Measurements from ENCODE around the gene MGAT4D.
"Not testable (repeated sequence)": the region's sequence is repeated elsewhere in the genome, so short reads cannot be mapped to it uniquely, and the experiment has no call there.

Gene MGAT4D

GRCh38 chr4:140497747-140498636 lies at the start of gene MGAT4D:
TSS of gene MGAT4D (minus strand) at chr4:140498293. CDS start at chr4:140498222, 71 bp downstream.
- no peak for DNase-seq

- no peak for DNase-seq
These were observed 35.9 kb upstream of the MGAT4D start for GRCh38 chr4:140533951-140534480.

GRCh38 chr4:140529434-140529833 lies 31.3 kb upstream of the MGAT4D start:
- no peak for DNase-seq

- DNase-seq: peak; percentile 95 to 96
These were observed 26.0 kb upstream of the MGAT4D start, which contains the start of gene ELMOD2 for GRCh38 chr4:140523857-140524742. TSS of gene ELMOD2 (plus strand) at chr4:140524168. CDS start at chr4:140525429, 1,261 bp downstream.

- no peak for DNase-seq
These were observed 25.3 kb upstream of the MGAT4D start for GRCh38 chr4:140523370-140523856.

GRCh38 chr4:140515423-140515822 lies 17.3 kb upstream of the MGAT4D start:
- no peak for DNase-seq

- DNase-seq: not testable (repeated sequence)
These were observed 15.7 kb upstream of the MGAT4D start for GRCh38 chr4:140513765-140514164.

- no peak for DNase-seq
These were observed 6.2 kb upstream of the MGAT4D start for GRCh38 chr4:140504261-140504660.

- DNase-seq: no peak
These were observed 1.3 kb upstream of the MGAT4D start for GRCh38 chr4:140499391-140499790.

GRCh38 chr4:140497405-140497746 lies 717 bp downstream of the MGAT4D start:
- DNase-seq: no peak

GRCh38 chr4:140485939-140486338 lies 12.2 kb downstream of the MGAT4D start:
- DNase-seq: no peak

GRCh38 chr4:140483445-140483844 lies 14.6 kb downstream of the MGAT4D start:
- no peak for DNase-seq

- no peak for DNase-seq
These were observed 25.9 kb downstream of the MGAT4D start for GRCh38 chr4:140472156-140472555.

- no peak for DNase-seq
These were observed 28.0 kb downstream of the MGAT4D start for GRCh38 chr4:140469791-140470733.

- peak; percentile 4 to 41 for DNase-seq
These were observed 31.9 kb downstream of the MGAT4D start for GRCh38 chr4:140466146-140466545.

- DNase-seq: no peak
These were observed 34.5 kb downstream of the MGAT4D start for GRCh38 chr4:140463614-140464013.

- no peak for DNase-seq
These were observed 34.9 kb downstream of the MGAT4D start for GRCh38 chr4:140463182-140463581.

- DNase-seq: no peak
These were observed 47.7 kb downstream of the MGAT4D start for GRCh38 chr4:140450352-140450751.

- no peak for DNase-seq
These were observed 49.3 kb downstream of the MGAT4D start for GRCh38 chr4:140448830-140449229.

GRCh38 chr4:140448162-140448561 lies 49.9 kb downstream of the MGAT4D start:
- no peak for DNase-seq

- not testable (repeated sequence) for DNase-seq
These were observed 53.7 kb downstream of the MGAT4D start for GRCh38 chr4:140444347-140444746.

GRCh38 chr4:140439644-140440142 lies 58.4 kb downstream of the MGAT4D start:
- no peak for DNase-seq
